Spleen (tissue), 11 donors: ENCODE results near the gene IL32. TPM values are rescaled to one million over a fixed set of nuclear protein-coding genes. Genes with fewer than 3 reads are reported as not detected.

ENCODE experiments used
- DNase-seq: peaks from one replicate; pipeline ENCODE4 v3.0.0-alpha.2; 2020
- H3K27ac ChIP-seq, 8 donors: fragments of 200-600 bp; sonication (generic) in 7 of 8; 1 replicate in 4 of 8; 2 replicates in 4 of 8; pipeline versions ENCODE4 v1.5.0 to v1.8.0; 2016 to 2021; ENCODE audit warnings: inconsistent platforms in 4 of 8, mild to moderate bottlenecking in 4 of 8, moderate library complexity in 1 of 8
- H3K27me3 ChIP-seq, 7 donors: fragments of 200-600 bp; sonication (generic) in 6 of 7; replicated peaks in 1 of 7; 1 replicate in 4 of 7; 2 replicates in 3 of 7; pipeline versions ENCODE4 v1.5.0 to v1.8.0; 2016 to 2021; ENCODE audit warnings: inconsistent platforms in 3 of 7, mild to moderate bottlenecking in 1 of 7
- H3K36me3 ChIP-seq, 6 donors: fragments of 200-600 bp; sonication (generic) in 5 of 6; 1 replicate in 4 of 6; 2 replicates in 2 of 6; pipeline versions ENCODE4 v1.5.0 to v1.8.0; 2016 to 2021; ENCODE audit warnings: inconsistent platforms in 2 of 6
- H3K4me1 ChIP-seq, 6 donors: fragments of 200-600 bp; sonication (generic) in 5 of 6; 1 replicate in 3 of 6; 2 replicates in 3 of 6; pipeline versions ENCODE4 v1.5.0 to v1.8.0; 2016 to 2021; ENCODE audit warnings: inconsistent platforms in 3 of 6
- H3K4me3 ChIP-seq, 8 donors: fragments of 200-600 bp; sonication (generic) in 7 of 8; 1 replicate in 4 of 8; 2 replicates in 4 of 8; pipeline versions ENCODE4 v1.5.0 to v1.8.0; 2016 to 2021; ENCODE audit warnings: inconsistent platforms in 4 of 8, mild to moderate bottlenecking in 4 of 8, moderate library complexity in 2 of 8
- H3K9me3 ChIP-seq, 8 donors: fragments of 200-600 bp; sonication (generic) in 7 of 8; 1 replicate in 4 of 8; 2 replicates in 4 of 8; pipeline versions ENCODE4 v1.5.0 to v1.8.0; 2016 to 2021; ENCODE audit warnings: inconsistent platforms in 4 of 8
- POLR2A ChIP-seq, 3 donors: fragments of 450-650 bp; IDR thresholded peaks; one replicate each; pipeline ENCODE4 v1.5.1; 2017; ENCODE audit warnings: antibody characterized with exemption in 3 of 3, mild to moderate bottlenecking in 1 of 3
- POLR2AphosphoS5 ChIP-seq, 3 donors: sonication (generic); formaldehyde crosslinking; IDR thresholded peaks; one replicate each; pipeline ENCODE4 v1.5.1; 2017; ENCODE audit warnings: antibody characterized with exemption in 3 of 3
- WGBS, 5 donors: extraction: QIAGEN DNeasy Blood & Tissue Kit in 3 of 5; methylation state at CpG; one replicate each; pipeline versions ENCODE4 v1.1.5 to v1.1.7; 2013 to 2018; 5-methylcytosine and 5-hydroxymethylcytosine counted together
- intact Hi-C: fragments of 100-400 bp; cut with DNase I; formaldehyde crosslinking; loops from one replicate; pipeline ENCODE4 v1.15.0; 2023; ENCODE audit warnings: low total_unique reads
- polyA plus RNA-seq, 3 donors: library from polyadenylated mRNA; stranded (reverse); fragments of 200-250 nt; gene quantifications; one replicate each; pipeline ENCODE4 v1.2.1, GENCODE V29; 2013
- total RNA-seq, 7 donors: library from RNA; depleted of rRNA in 3 of 7; stranded (reverse); fragments of >200 nt in 3 of 7; fragmentation: NEBNext Ultra II Directional in 4 of 7; extraction: Animal tissue kit (Norgen Biotek cat#: 25700) in 4 of 7; gene quantifications; one replicate each; pipeline versions ENCODE4 v1.1.0 to v1.2.1, GENCODE V29; 2016 to 2021
- TF ChIP-seq, protein P1 (sequence below), 11 experiments: fragments of 200-600 bp in 7 of 11; fragments of 450-650 bp in 4 of 11; sonication (generic) in 4 of 11; IDR thresholded peaks in 8 of 11; conservative IDR thresholded peaks in 3 of 11; 1 replicate in 7 of 11; 2 replicates in 4 of 11; pipeline versions ENCODE4 v1.4.0 to v1.8.0; 2016 to 2021; ENCODE audit warnings: antibody characterized with exemption in 11 of 11, inconsistent platforms in 4 of 11, mild to moderate bottlenecking in 1 of 11
- donor health status: healthy with polysubstance abuse.
- donor health status: DM: no; HTN: no; CAD: no; lungs with moderate emphysema.
- donor health status: DM: no; HTN: no; CAD: no.
- donor health status: Bipolar disorder and iron deficiency.
- donor health status: healthy.
- donor health status: DM: no; HTN: no; CAD: no.
- donor health status: DM: yes; HTN: yes; CAD: no.

The IL32 gene
- total and polyA plus RNA-seq, 10 donors: 171 to 624 (median 293) TPM

- TF ChIP-seq POLR2A (IDR thresholded peaks at IDR 0.05) (no peak), POLR2AphosphoS5 (IDR thresholded peaks at IDR 0.05) (peak in 2 of 3 donors; percentile 50 to 77)
- H3K4me3 ChIP-seq: peak within 1 kb of the TSS; percentile 38 to 84 (median 60)
- intact Hi-C loops: no loop called here
- no peaks in the 10 kb centered on the region for H3K9me3 ChIP-seq
- H3K27ac ChIP-seq: peak within 1 kb of the TSS in 7 of 8 donors; percentile 69 to 95 (median 81)
- peaks cover 0 to 11% (median 0%) of the 10 kb centered on the region in 6 donors for H3K36me3 ChIP-seq
- DNase-seq: peak; percentile 93
- peaks cover 17 to 74% (median 28%) of the 10 kb centered on the region in 6 donors for H3K4me1 ChIP-seq
- WGBS, 5 donors: 0 to 1% (median 1%) methylated on average over 24 to 86 of the region's 86 CpGs
- H3K27me3 ChIP-seq: peaks cover 0 to 94% (median 60%) of the 10 kb centered on the region in 7 donors
Observed at GRCh38 chr16:3045758-3046640, 19.4 kb upstream of the IL32 start, which contains the start of gene MMP25. Gene MMP25 (plus strand): TSS chr16:3046561. CDS start chr16:3046918, 357 bp downstream.

- peaks cover 0 to 11% (median 0%) of the 10 kb centered on the region in 6 donors for H3K36me3 ChIP-seq
- 1 to 3% (median 2%) methylated on average over 21 to 54 of the region's 54 CpGs for WGBS, 5 donors
- intact Hi-C loops: no loop called here
- peak overlapping the region; percentile 38 to 84 (median 60) for H3K4me3 ChIP-seq
- no peak for TF ChIP-seq POLR2AphosphoS5 (IDR thresholded peaks at IDR 0.05)
- TF ChIP-seq, protein P1, sequence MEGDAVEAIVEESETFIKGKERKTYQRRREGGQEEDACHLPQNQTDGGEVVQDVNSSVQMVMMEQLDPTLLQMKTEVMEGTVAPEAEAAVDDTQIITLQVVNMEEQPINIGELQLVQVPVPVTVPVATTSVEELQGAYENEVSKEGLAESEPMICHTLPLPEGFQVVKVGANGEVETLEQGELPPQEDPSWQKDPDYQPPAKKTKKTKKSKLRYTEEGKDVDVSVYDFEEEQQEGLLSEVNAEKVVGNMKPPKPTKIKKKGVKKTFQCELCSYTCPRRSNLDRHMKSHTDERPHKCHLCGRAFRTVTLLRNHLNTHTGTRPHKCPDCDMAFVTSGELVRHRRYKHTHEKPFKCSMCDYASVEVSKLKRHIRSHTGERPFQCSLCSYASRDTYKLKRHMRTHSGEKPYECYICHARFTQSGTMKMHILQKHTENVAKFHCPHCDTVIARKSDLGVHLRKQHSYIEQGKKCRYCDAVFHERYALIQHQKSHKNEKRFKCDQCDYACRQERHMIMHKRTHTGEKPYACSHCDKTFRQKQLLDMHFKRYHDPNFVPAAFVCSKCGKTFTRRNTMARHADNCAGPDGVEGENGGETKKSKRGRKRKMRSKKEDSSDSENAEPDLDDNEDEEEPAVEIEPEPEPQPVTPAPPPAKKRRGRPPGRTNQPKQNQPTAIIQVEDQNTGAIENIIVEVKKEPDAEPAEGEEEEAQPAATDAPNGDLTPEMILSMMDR (IDR thresholded peaks at IDR 0.05 in 8 of 11, conservative IDR thresholded peaks at IDR 0.05 in 3 of 11): no peak
- no peak for TF ChIP-seq POLR2A (IDR thresholded peaks at IDR 0.05)
- H3K9me3 ChIP-seq: no peaks in the 10 kb centered on the region
- H3K27me3 ChIP-seq: peaks cover 0 to 87% (median 57%) of the 10 kb centered on the region in 7 donors
- peak; percentile 86 for DNase-seq
- H3K4me1 ChIP-seq: peaks cover 17 to 82% (median 28%) of the 10 kb centered on the region in 6 donors
- peak overlapping the region in 7 of 8 donors; percentile 69 to 95 (median 81) for H3K27ac ChIP-seq
Observed at GRCh38 chr16:3046641-3047386, 18.6 kb upstream of the IL32 start.

- peak overlapping the region in 7 of 8 donors; percentile 69 to 95 (median 81) for H3K27ac ChIP-seq
- peaks cover 17 to 87% (median 28%) of the 10 kb centered on the region in 6 donors for H3K4me1 ChIP-seq
- no peaks in the 10 kb centered on the region for H3K9me3 ChIP-seq
- peaks cover 0 to 82% (median 57%) of the 10 kb centered on the region in 7 donors for H3K27me3 ChIP-seq
- H3K36me3 ChIP-seq: peaks cover 0 to 11% (median 0%) of the 10 kb centered on the region in 6 donors
- 12 to 24% (median 19%) methylated on average over 2 to 13 of the region's 13 CpGs for WGBS, 5 donors
- no peak for DNase-seq
- intact Hi-C loops: no loop called here
- H3K4me3 ChIP-seq: peak overlapping the region in 6 of 8 donors; percentile 6 to 84 (median 60)
- TF ChIP-seq, protein P1 (IDR thresholded peaks at IDR 0.05 in 8 of 11, conservative IDR thresholded peaks at IDR 0.05 in 3 of 11): no peak
- peak in 1 of 3 donors; percentile 64 for TF ChIP-seq POLR2AphosphoS5 (IDR thresholded peaks at IDR 0.05)
Observed at GRCh38 chr16:3047387-3047720, 18.1 kb upstream of the IL32 start.

DNA sequence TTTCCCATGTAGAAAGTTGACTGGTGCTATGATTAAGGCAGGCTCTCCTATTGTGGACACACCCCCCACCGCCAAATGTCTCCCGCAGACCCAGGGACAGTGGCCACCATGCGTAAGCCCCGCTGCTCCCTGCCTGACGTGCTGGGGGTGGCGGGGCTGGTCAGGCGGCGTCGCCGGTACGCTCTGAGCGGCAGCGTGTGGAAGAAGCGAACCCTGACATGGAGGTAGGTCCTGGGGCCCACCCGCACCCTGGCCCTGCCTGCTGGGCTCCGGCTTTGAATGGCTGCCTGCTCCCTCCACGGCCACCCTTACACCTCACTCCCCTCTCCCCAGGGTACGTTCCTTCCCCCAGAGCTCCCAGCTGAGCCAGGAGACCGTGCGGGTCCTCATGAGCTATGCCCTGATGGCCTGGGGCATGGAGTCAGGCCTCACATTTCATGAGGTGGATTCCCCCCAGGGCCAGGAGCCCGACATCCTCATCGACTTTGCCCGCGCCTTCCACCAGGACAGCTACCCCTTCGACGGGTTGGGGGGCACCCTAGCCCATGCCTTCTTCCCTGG is 15.4 kb upstream of the IL32 start:
- Histone ChIP-seq H3K27me3 (peaks cover 0 to 55% (median 31%) of the 10 kb centered on the region in 7 donors), H3K4me1 (peaks cover 20 to 83% (median 31%) of the 10 kb centered on the region in 6 donors), H3K4me3 (peak overlapping the region in 4 of 8 donors; percentile 17 to 84 (median 44)), H3K9me3 (no peaks in the 10 kb centered on the region), H3K27ac (peak overlapping the region in 7 of 8 donors; percentile 51 to 95 (median 81)), H3K36me3 (peaks cover 0 to 20% (median 0%) of the 10 kb centered on the region in 6 donors)
- intact Hi-C loops: loop anchor here (10.0 kb wide), 1 partner anchor 115 kb away; no protein-coding TSS in a partner anchor
- TF ChIP-seq POLR2AphosphoS5 (IDR thresholded peaks at IDR 0.05) (peak; percentile 11 to 75 (median 50)), POLR2A (IDR thresholded peaks at IDR 0.05) (no peak)
- TF ChIP-seq, protein P1 (IDR thresholded peaks at IDR 0.05 in 8 of 11, conservative IDR thresholded peaks at IDR 0.05 in 3 of 11): no peak
- WGBS, 5 donors: 83 to 85% (median 84%) methylated on average over 24 to 26 of the region's 26 CpGs
- DNase-seq: no peak
